Measurements from ENCODE around the gene POU2F3.

POU2F3 gene

DNA sequence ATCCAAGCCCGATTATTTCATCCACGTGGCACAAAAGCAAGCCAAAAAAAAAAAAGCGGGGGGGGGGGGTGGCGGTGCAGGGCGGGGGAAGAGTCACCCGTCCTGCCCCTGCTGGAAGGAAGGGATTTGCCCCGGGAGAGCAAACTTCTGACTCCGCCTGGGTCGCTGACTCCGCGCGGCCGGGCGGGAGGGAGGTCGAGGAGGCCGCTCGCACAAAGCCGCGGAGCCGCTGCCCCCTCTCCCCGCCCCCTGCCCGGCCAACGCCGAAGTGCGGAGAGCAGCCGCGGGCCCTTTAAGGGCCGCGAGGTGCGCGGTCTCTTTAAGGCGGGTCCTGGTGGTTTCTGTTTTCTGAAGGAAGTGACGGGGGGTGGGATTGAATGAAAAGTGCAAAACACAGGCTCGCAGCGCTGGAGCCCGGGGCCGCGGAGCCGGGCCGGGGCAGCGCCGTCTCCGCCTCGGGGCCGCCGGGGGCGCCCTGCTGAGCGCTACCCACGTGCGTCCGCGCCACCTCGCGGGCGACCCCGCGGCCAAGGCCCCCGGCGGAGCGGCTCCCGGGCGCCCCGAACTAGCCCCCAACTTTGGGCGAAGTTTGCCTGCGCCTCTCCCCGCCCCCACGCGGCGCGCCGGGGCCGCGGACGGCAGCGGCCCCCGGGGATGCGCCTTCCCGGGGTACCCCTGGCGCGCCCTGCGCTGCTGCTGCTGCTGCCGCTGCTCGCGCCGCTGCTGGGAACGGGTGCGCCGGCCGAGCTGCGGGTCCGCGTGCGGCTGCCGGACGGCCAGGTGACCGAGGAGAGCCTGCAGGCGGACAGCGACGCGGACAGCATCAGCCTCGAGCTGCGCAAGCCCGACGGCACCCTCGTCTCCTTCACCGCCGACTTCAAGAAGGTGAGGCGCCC lies 29.1 kb upstream of the POU2F3 start, which contains the start of gene OAF:
Gene OAF, plus strand, starts transcription at position 407 of the 896 bp plus-strand sequence. Its CDS starts 248 bp downstream, at position 655.
- peak; percentile 18 to 32 (median 24) for DNase-seq (ENCODE audit: low read depth in 2 of 3, low spot score in 1 of 3)

DNA sequence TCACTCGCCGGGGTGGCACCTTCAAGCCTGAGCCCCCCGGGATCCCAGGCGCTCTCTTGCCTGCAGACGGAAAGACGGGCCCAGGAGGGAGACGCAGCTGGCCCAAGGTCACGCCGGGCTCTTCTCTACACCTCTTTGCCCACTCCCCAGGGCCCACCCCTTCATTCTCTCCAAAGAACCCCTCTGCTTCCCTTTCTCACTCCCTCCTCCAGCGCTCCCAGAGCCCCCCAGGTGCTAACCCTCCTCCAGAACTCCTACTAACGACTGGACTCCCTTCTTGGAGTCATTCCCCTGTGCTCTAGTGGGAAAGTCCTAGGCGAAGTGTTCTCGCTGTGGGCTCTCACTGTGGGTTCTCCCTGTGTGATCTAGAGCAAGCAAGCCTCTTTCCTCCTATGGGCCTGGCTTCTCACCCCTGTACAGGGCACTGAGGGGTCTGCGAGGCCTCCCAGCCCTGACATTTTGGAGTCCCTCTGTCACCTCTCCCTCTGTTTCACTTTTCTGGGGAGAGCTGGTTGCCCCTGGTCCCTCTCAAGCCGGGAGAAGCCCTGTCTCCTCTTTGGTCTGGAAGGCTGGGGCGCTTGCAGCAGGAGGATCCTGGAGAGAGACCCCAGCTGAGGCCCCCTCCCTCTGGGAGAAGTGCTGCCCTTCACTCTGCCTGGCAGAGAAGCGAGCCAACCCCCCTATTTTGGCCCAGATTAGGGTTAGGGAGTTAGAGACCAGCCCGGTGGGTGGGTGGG lies 28.2 kb upstream of the POU2F3 start:
- no peak for DNase-seq (ENCODE audit: low read depth in 2 of 3, low spot score in 1 of 3)

DNA sequence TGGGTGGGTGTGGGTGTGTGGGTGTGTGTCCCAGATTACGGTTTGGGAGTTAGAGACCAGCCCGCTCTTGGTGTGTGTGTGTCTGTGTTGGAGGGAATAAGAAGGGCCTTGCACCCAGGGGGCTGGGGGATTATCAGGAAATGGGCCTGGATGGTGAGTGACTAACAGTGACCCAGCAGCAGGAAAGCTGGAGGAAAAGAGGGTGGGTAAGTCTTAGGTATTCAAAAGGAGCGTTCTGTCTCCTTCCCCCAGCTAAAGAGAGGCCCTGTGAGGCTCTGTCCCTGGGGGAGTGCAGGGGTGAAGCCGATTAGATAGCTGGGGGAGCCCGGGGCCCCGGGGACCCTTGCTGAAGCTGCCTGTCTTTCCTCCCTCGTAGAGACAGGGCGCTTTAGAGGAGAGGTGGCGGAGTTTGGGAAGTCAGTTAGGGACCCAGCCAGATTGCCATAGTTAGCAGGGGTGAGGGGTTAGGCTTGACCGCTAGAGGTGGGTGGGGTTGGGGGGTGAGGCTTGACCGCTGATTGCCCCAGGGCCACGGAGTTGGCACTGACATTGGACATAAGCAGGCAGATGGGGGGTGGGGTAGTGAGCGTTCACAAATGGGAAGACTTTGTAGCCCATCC lies 27.6 kb upstream of the POU2F3 start:
- DNase-seq (ENCODE audit: low read depth in 2 of 3, low spot score in 1 of 3), result no peak

DNA sequence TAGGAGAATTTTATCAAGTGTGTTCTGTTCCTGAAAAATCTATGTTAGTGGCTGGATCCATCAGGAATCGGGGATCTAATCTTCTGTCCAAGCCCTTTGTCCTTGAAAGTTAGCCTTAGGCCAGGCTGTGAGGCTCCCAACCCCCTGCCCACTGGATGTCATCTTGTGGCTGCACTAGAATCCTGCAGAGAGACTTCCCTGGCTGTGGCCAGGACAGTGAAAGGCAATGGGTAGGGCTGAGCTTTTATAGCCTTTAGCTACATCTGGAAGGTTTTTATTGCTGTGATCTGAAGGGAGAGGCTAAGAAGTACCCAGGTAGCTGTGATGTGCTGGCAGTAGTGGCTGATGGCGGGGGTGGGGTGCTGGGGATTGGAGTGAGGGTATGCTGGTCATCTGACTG lies 27.0 kb upstream of the POU2F3 start:
- DNase-seq (ENCODE audit: low read depth in 2 of 3, low spot score in 1 of 3), result no peak

DNA sequence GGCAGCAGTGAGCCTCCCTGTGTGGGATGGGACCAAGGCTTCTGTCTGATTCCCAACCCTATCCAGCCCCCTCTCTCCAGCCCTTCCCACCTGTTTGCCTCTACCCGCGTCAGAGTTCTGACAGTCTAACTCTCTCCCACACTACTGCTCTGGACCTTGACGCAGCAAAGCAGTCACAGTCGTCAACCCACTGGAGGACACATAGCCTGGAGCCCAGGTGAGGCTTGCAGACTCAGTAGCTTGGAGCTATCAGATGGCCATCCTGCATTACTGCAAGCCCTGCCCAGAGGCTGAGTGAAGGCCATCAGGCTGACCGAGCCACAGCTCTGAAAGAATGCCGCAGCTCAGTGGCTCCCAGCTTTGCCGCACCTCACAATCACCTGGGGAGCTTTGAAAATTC lies 25.4 kb upstream of the POU2F3 start:
- DNase-seq (ENCODE audit: low read depth in 2 of 3, low spot score in 1 of 3), result no peak

DNA sequence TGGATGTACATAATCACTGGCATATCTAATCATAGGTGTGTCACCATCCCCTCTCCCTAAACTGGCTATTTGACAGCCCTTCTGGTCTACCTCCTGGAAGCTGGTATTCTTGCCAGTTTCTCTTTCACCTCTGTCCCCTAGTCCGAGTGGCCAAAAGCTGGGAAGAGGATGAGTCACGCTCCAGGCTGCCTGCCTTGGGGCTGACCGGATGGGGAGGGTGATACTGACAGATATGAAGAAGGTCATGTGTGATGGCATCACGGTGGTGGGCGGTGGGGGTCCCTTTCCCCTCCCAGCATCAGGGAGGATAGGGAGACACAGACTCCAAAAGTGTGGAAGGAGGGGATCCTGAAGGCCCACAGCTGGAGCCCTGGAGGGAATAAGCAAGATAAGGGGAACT lies 24.3 kb upstream of the POU2F3 start:
- DNase-seq (ENCODE audit: low read depth in 2 of 3, low spot score in 1 of 3), result no peak

DNA sequence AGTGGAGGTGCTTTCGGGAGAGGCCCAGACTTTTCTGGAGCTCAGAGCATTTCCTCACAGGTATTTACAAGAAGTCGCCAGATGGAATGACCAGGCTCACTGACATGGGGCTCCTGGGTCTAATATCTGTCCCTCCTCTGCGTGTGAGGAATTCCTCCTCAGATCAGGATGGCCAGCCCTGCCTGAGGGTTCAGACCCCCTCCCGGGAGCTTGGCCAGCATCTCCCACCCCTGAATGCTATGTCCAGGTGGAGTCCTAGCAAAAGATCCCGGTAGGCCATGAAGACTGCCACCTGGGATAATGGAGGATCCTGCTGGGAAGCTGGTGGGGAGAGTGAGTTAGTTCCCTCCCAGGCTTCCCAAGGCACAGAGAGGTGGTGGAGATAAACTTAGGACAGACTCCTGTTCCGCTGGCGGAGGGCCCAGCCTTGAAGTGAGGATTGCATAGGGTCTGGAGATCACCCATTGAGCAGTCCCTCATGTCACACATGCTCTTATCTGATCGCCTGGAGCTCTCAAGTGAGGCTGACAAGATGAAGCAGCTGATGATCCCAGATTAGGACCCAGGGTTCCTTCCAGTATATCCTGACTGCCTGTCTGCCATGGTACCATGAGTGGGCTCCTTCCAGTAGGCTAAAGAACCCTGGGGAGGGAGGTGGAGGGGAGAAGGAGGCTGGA lies 23.4 kb upstream of the POU2F3 start:
- no peak for DNase-seq (ENCODE audit: low read depth in 2 of 3, low spot score in 1 of 3)

DNA sequence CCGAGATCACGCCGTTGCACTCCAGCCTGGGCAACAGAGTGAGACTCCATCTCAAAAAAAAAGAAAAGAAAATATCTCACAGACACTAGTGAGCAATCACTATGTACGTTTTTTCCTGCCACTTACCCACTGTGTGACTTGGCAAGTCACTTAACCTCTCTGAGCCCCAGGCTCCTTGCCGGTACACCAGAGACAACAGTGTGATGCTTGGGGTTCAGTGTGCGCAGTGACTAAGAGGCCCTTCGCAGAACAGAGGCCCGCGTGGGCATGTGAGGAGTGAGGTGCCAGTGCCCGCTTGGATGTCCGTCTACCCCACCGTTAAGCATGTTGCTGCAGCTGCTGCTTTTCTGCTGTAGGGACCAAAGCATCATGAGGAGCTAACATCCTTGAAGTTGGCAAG lies 22.4 kb upstream of the POU2F3 start:
- no peak for DNase-seq (ENCODE audit: low read depth in 2 of 3, low spot score in 1 of 3)

DNA sequence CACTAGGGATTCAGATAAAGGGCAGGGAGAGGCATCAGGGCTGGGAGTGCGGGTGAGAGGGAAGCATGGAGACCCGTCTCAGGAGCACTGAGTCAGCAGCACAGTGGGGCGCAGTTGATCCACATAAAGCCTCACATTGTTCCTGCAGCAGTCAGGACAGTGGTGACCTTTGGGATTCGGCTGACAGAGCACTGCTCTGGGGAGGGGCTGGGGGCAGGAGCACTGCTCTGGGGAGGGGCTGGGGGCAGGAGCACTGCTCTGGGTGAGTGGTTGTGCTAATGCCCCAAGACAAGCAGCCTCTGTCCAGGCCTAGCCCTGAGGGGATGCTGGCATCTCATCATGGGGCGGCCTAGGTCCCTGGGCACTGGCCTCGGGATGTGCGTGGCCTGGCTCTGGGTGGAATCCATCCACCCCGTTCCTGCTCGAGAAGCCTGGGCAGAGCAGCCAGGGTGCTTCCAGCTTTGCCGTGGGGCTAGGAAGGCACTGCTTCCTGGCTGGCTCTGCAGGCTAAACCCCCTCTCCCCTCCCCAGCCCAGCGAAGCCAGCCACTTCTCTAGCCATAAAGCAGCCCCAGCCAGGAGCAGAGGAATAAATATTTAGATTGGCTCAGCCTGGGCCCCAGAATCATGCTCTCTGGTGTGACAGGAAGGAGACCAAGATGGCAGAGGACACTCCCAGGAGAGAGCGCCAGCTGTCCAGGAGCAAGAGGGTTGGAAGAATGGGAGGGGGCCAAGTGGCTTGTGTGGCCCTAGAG lies 21.8 kb upstream of the POU2F3 start:
- DNase-seq (ENCODE audit: low read depth in 2 of 3, low spot score in 1 of 3), result no peak

DNA sequence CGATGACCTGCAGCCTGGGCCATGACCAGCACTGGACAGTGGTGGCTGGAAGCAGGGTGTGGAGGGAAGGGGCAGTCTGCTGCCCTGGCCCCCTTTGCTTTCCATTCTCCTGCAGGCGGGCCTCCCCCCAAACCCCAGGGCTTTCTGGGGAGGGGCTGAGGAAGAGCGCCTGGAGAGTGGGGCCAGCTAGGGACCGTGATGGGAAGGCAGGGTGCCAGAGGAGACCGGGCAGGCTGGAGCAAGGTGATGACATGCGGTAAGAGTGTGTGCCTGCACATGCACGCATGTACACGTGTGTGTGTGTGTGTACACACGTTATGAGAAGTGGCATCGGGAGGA lies 21.3 kb upstream of the POU2F3 start:
- DNase-seq (ENCODE audit: low read depth in 2 of 3, low spot score in 1 of 3), result no peak

DNA sequence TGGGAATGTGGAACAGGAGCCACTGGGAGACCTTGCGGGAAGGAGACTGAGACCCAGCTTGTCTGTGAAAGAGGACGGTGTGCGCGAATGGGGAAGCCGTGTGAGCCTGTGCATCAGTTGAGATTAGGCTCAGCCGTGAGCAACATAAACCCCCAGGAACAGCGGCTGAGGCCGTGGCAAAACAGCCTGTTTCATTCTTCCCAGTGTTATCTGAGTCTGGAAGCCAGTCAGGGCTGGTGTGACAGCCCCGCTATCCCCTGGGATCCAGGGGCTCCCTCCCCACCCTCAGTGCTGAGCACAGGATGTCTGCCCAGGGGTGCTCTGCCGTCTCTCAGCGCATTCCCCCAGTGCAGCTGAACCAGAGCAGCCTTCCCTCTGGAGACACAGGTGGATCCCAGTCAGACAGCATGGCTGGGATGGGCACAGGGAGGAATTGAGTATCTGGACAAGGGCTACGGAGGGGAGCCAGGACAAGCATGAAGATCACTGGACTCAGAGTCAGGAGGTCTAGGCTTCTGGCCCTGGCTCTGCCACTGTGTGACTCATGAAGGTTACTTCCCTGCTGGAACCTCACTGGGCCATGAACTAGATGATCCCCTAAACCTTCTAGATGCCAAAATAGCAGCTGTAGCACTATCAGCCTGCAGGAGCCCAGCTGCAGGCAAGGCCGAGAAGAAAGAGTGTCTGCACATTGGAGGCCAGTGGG lies 20.6 kb upstream of the POU2F3 start:
- DNase-seq (ENCODE audit: low read depth in 2 of 3, low spot score in 1 of 3), result no peak

DNA sequence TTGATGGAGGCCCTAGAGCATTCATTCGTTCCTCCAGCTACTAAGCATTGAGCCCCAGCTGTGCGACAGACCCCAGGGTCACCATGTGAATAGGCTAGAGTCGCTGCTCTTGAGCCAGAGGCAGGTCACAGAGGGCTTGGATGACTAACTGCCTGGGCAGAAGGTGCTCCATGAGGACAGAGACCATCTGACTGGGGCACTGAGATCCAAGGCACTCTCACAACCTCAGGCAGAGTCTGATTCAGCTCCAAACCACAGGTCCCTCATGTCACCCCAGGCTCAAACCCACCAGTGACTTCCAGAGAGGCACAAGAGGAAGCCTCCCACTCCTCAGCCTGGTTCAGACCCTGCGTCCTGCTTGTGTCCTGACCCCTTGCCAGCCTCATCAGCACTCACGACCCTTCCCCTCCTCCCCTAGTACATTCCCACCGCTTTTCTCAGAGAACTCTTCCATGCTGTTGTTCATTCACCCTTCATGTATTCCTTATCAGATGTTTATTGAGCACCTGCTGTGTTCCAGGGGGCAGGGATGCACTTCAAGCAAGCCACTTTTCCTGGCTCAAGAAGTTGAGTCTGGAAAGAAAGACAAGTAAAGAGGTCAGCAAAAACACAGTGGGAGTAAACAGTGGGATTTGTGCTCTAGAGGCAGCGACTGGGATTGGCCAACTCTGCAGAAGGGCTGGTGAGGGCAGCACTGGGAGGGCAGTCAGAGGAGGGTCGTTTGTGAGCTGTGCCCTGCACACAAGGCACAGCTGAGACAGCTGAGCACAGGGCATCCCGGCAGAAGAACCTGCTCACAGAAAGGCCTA lies 19.8 kb upstream of the POU2F3 start:
- no peak for DNase-seq (ENCODE audit: low read depth in 2 of 3, low spot score in 1 of 3)

DNA sequence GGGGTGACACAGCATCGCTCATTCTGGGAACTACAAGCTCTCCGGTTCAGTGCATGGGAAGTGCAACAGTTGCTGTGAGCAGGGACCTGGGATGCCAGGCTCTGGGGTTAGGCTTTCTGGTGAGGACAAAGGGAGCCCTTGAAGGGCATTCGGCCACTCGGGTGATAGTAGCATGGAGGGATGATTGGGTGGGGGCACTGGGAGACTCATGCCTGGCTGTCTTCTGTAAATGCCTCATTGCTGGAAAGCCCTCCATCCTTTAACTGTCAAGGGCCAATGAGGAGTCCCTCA lies 19.2 kb upstream of the POU2F3 start:
- no peak for DNase-seq (ENCODE audit: low read depth in 2 of 3, low spot score in 1 of 3)

DNA sequence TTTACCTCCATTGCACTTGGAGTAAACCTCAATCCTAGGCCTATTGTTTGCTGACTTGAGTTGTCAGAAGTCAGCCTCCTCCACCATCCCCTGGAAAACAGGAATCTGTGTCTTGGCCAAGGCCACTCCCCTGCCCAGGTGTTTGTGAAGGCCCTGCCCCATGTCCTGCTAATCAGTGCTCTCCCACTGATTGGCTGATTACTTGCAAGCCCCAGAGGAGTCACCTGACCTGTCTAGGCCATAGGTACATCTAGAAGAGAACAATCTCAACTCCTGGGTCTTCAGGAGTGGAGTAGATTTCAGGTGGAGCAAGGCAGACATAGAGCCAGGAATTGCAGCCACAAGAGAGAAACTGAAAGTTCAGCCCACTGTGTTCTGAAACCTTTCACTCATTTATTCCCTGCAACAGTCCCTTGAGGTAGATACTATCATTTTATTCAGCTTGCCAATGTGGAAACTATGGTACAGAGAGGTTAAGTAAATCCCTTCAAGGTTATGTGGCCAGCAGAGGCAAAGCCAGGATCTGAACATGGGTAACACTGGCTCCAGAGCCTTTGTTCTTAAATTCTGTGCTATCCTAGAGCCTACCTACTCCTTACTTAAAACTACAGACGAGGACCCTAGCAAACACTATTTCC lies 18.7 kb upstream of the POU2F3 start:
- DNase-seq (ENCODE audit: low read depth in 2 of 3, low spot score in 1 of 3), result no peak

DNA sequence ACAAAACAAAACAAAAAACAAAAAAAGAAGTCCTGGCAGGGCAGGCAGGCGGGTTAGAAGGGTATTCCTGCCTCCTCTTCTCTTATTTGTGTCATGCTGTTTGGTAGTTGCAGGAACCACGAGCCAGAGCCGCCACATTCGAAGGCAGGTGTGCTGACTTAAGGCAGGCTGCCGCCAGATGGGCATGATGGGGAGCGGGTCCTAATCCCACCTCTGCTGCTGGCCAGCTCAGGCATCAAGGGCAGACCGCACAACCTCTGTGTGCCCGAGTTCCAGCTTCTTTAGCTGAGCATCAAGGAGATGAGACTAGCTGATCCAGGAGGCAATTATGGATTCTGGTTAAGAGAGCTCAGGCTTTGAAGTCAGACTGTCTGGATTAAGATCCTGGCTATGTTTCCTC lies 17.0 kb upstream of the POU2F3 start:
- no peak for DNase-seq (ENCODE audit: low read depth in 2 of 3, low spot score in 1 of 3)

DNA sequence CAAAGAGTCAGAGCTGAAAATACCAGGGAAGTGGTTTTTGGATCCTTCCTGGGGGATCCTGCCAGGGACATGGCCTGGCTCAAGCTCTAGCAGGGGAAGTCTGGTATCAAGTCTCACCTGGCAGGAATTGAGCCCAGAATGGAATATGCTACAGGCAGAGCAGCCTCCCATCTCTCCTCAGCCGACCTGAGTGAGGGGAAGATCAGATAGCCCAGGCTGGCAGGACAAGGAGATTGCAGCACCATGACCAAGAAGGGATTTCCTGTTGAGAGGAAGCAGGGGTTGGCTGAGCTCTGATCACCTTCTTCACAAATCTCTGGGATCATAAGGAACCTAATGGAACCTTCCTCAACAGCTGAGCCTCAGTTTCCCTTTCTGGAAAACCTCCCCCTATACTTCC lies 16.1 kb upstream of the POU2F3 start:
- no peak for DNase-seq (ENCODE audit: low read depth in 2 of 3, low spot score in 1 of 3)

DNA sequence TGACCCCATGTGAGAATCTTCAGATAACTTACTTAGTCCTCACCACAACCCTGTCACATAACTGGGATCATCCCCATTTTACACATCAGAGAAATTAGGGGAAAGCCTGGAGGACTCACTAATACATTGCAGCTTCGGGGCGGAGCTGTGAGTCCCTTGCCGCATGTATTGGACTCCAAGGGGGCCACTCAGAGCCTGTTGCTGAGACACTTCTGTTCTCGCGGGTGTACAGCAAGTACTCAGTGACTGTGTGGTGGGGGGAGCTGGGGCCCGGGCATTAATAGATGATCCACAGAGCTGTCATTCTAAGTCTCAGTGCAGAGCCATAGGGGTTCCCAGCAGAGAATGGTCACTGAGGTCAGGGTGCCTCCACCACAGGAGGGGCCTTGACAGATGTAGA lies 15.6 kb upstream of the POU2F3 start:
- no peak for DNase-seq (ENCODE audit: low read depth in 2 of 3, low spot score in 1 of 3)

DNA sequence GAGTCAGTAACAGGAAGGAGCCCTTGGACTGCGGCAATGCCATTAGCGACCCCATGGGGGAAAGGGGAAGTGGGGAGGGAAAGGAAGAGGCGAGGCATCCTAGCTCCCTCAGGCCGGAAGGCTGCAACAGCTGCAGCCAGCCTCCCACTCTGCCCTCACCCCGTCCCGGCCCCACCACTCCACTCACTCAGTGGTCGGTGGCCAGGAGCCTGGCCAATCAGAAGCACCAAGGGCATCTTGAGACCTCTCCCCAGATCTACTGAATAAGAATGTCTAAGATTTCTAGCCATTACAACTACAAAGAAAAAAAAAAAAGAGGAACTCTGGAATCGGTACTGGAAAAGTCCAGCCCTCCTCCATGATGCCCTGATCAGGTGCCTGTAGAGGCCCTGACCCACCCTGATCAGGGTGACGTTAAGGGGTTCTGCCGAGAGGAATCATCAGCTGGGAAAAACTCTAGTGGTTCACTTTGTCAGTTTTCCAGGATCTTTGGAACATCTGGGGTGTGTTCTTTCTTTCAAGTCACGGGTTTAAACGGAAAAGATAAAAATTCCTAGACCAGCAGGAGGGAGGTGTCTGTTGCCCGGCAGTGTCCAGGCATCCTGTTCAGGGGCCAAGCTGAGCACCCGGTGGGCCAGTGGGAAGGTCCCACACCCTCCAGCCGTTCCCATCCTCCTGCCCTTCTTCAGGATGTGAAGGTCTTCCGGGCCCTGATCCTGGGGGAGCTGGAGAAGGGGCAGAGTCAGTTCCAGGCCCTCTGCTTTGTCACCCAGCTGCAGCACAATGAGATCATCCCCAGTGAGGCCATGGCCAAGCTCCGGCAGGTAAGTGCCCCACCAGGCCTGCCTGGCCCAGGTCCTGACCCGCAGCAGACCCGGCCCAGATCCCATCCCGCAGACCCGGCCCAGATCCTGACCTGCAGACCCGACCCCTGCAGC lies 14.7 kb upstream of the POU2F3 start:
- no peak for DNase-seq (ENCODE audit: low read depth in 2 of 3, low spot score in 1 of 3)
